Sigmoid colon (tissue), 4 donors: Measurements from ENCODE around the gene SPON2.

Experiments used
- EP300 ChIP-seq, 4 donors: sonication (generic); formaldehyde crosslinking; IDR thresholded peaks; one replicate each; pipeline ENCODE4 v1.6.1; 2017; ENCODE audit warnings: antibody characterized with exemption in 4 of 4
- POLR2A ChIP-seq, 2 donors: fragments of 450-650 bp; IDR thresholded peaks; one replicate each; pipeline ENCODE4 v1.6.1; 2016; ENCODE audit warnings: antibody characterized with exemption in 2 of 2, mild to moderate bottlenecking in 2 of 2, moderate library complexity in 2 of 2
- POLR2AphosphoS5 ChIP-seq, 4 donors: sonication (generic); formaldehyde crosslinking; IDR thresholded peaks; one replicate each; pipeline ENCODE4 v1.6.1; 2017; ENCODE audit warnings: antibody characterized with exemption in 4 of 4
- TF ChIP-seq, protein P1 (sequence below), 4 experiments: fragments of 450-650 bp in 3 of 4; fragments of 200-600 bp in 1 of 4; IDR thresholded peaks; one replicate each; pipeline ENCODE4 v1.5.1; 2016 to 2019; ENCODE audit warnings: antibody characterized with exemption in 4 of 4, mild to moderate bottlenecking in 3 of 4, moderate library complexity in 2 of 4

DNA sequence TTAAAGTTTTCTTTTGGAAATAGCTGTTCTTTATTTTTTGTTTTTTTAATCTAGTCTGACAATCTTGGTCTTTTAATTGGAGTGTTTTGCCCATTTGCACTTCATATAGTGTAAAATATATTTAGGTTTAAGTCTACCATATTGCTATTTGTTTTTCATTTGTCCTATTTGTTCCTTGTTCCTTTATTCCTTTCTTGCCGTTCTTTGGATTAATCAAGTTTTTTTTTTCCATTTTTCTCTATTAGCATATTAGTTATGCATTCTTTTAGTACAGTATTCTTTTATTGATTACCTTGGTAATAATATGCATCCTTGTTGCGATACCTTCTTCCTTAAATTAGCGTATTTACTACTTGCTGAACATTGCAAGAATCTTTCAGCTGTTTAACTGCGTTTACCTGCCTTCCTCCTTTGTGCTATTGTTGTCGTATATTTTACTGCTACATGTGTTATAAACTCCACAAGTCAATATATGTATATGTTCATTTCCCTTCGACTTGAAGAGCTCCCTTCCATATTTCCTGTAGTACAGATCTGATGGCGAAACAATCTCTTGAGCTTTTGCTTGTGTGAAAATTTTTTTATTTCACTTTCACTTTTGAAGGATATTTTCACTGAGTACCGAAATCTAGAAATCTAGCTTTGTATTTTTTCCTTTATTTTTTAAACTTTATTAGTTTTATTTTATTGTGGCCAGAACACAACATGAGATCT, 35.2 kb downstream of the SPON2 start:
- TF ChIP-seq POLR2A (IDR thresholded peaks at IDR 0.05) (no peak), POLR2AphosphoS5 (IDR thresholded peaks at IDR 0.05) (no peak), EP300 (IDR thresholded peaks at IDR 0.05) (no peak)
- TF ChIP-seq, protein P1, sequence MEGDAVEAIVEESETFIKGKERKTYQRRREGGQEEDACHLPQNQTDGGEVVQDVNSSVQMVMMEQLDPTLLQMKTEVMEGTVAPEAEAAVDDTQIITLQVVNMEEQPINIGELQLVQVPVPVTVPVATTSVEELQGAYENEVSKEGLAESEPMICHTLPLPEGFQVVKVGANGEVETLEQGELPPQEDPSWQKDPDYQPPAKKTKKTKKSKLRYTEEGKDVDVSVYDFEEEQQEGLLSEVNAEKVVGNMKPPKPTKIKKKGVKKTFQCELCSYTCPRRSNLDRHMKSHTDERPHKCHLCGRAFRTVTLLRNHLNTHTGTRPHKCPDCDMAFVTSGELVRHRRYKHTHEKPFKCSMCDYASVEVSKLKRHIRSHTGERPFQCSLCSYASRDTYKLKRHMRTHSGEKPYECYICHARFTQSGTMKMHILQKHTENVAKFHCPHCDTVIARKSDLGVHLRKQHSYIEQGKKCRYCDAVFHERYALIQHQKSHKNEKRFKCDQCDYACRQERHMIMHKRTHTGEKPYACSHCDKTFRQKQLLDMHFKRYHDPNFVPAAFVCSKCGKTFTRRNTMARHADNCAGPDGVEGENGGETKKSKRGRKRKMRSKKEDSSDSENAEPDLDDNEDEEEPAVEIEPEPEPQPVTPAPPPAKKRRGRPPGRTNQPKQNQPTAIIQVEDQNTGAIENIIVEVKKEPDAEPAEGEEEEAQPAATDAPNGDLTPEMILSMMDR (IDR thresholded peaks at IDR 0.05) = no peak
